HCT116 (cell line): Measurements from ENCODE around the gene MZB1. TPM values are rescaled to one million over a fixed set of nuclear protein-coding genes. Genes with fewer than 3 reads are reported as not detected.

Experiments
- ATAC-seq: fragments of 200-7000 bp; cut with Tn5 transposase; 2 replicates; pipeline ENCODE4 v1.9.1; 2020; ENCODE audit warnings: mild to moderate bottlenecking, moderate library complexity
- BruUV-seq: library from RNA; stranded (reverse); fragments of 400-500 nt; replicated peaks from 2 replicates; lab custom pipeline; 2021; lab: Mats Ljungman, UMichigan
- CTCF ChIA-PET: fragments of 300-600 bp; sonication (Branson Sonifier 250); formaldehyde crosslinking; loops from one replicate; lab custom pipeline; 2021; ENCODE audit warnings: antibody characterized with exemption; lab: Charles Lee
- POLR2A ChIA-PET: fragments of 300-600, 350-600 bp; sonication (Branson Sonifier 250); formaldehyde crosslinking; loops from one replicate; lab custom pipeline; 2021; ENCODE audit warnings: antibody characterized with exemption; lab: Charles Lee
- RAD21 ChIA-PET, 2 experiments: fragments of 300-600 bp; sonication (Branson Sonifier 250); formaldehyde crosslinking; loops; one replicate each; lab custom pipeline; 2023; ENCODE audit warnings: low total read pairs in 2 of 2; ENCODE audit not compliant: uncharacterized antibody in 2 of 2, unreplicated experiment in 2 of 2, low non-redundant PET in 1 of 2; lab: Charles Lee
- DNase-seq: peaks from one replicate; pipeline ENCODE4 v3.0.0-alpha.2; 2010; ENCODE audit warnings: low read depth, low spot score
- H2AFZ ChIP-seq: fragments of 200-600 bp; shearing (Covaris generic), sonication (generic); 2 replicates; pipeline ENCODE4 v1.6.1; 2017; ENCODE audit warnings: low read depth, mixed run types, mixed read lengths, antibody characterized with exemption, low read length; ENCODE audit not compliant: poor library complexity, severe bottlenecking
- H3K27ac ChIP-seq: 2 replicates; pipeline ENCODE4 v1.5.1; 2012; ENCODE audit warnings: low read depth, low read length
- H3K27me3 ChIP-seq: fragments of 200-600 bp; sonication (generic); 2 replicates; pipeline ENCODE4 v1.6.1; 2016; ENCODE audit warnings: mixed run types, low read length, mixed read lengths; ENCODE audit not compliant: insufficient read depth
- H3K36me3 ChIP-seq, 2 experiments: fragments of 200-500 bp in 1 of 2; fragments of 200-600 bp in 1 of 2; sonication (Bioruptor generic) in 1 of 2; sonication (generic) in 1 of 2; 2 replicates each; pipeline versions ENCODE4 v1.5.1 to v1.6.1; 2014 to 2016; ENCODE audit warnings: low read length in 2 of 2, inconsistent platforms in 1 of 2, mixed read lengths in 1 of 2, mixed run types in 1 of 2; ENCODE audit not compliant: insufficient read depth in 2 of 2, control insufficient read depth in 1 of 2
- H3K4me1 ChIP-seq, 2 experiments: fragments of 200-600 bp in 1 of 2; sonication (generic) in 1 of 2; 2 replicates each; pipeline versions ENCODE4 v1.5.1 to v1.6.1; 2012 to 2017; ENCODE audit warnings: low read length in 2 of 2, inconsistent platforms in 1 of 2, mild to moderate bottlenecking in 1 of 2, mixed read lengths in 1 of 2, mixed run types in 1 of 2, moderate library complexity in 1 of 2; ENCODE audit not compliant: insufficient read depth in 2 of 2, control insufficient read depth in 1 of 2
- H3K4me2 ChIP-seq: fragments of 200-600 bp; sonication (generic); 2 replicates; pipeline ENCODE4 v1.6.1; 2017; ENCODE audit warnings: mixed run types, low read length, mixed read lengths
- H3K4me3 ChIP-seq, 2 experiments: fragments of 200-600 bp in 1 of 2; sonication (generic) in 1 of 2; replicated peaks in 1 of 2; 2 replicates each; pipeline ENCODE4 v1.5.1; 2011 to 2016; ENCODE audit warnings: low read length in 2 of 2, control low read depth in 1 of 2, low read depth in 1 of 2, mild to moderate bottlenecking in 1 of 2, mixed read lengths in 1 of 2, mixed run types in 1 of 2
- H3K79me2 ChIP-seq: fragments of 200-600 bp; sonication (generic); 2 replicates; pipeline ENCODE4 v1.6.1; 2017; ENCODE audit warnings: mild to moderate bottlenecking, mixed run types, low read length, moderate library complexity, mixed read lengths; ENCODE audit not compliant: insufficient read depth
- H3K9ac ChIP-seq: fragments of 200-600 bp; sonication (generic); 2 replicates; pipeline ENCODE4 v1.6.1; 2016; ENCODE audit warnings: low read length, mixed read lengths
- H3K9me2 ChIP-seq: fragments of 200-600 bp; sonication (generic), shearing (Covaris generic); 2 replicates; pipeline ENCODE4 v1.6.1; 2017; ENCODE audit warnings: mixed run types, mild to moderate bottlenecking, moderate library complexity; ENCODE audit not compliant: insufficient read depth
- H3K9me3 ChIP-seq, 2 experiments: fragments of 200-500 bp in 1 of 2; fragments of 200-600 bp in 1 of 2; sonication (Bioruptor generic) in 1 of 2; sonication (generic) in 1 of 2; 2 replicates each; pipeline ENCODE4 v1.6.1; 2014 to 2017; ENCODE audit warnings: low read length in 2 of 2, mixed read lengths in 2 of 2, inconsistent platforms in 1 of 2, low read depth in 1 of 2, mild to moderate bottlenecking in 1 of 2, mixed run types in 1 of 2, moderate library complexity in 1 of 2; ENCODE audit not compliant: control insufficient read depth in 1 of 2, insufficient read depth in 1 of 2
- H4K20me1 ChIP-seq: fragments of 200-600 bp; sonication (generic), shearing (Covaris generic); 2 replicates; pipeline ENCODE4 v1.6.1; 2017; ENCODE audit warnings: mixed run types, mild to moderate bottlenecking, moderate library complexity; ENCODE audit not compliant: insufficient read depth
- EGR1 ChIP-seq: IDR thresholded peaks from 2 replicates; pipeline ENCODE4 v1.6.1; 2012; ENCODE audit warnings: low read depth
- RAD21 ChIP-seq: IDR thresholded peaks from 2 replicates; pipeline ENCODE4 v1.6.1; 2012; ENCODE audit warnings: low read depth, mild to moderate bottlenecking
- SIN3A ChIP-seq: IDR thresholded peaks from 2 replicates; pipeline ENCODE4 v1.6.1; 2012; ENCODE audit warnings: low read depth
- SRF ChIP-seq: IDR thresholded peaks from 2 replicates; pipeline ENCODE4 v1.6.1; 2012; ENCODE audit warnings: low read depth
- YY1 ChIP-seq: IDR thresholded peaks from 2 replicates; pipeline ENCODE4 v1.6.1; 2011; ENCODE audit warnings: low read length, low read depth, moderate library complexity, mild to moderate bottlenecking; ENCODE audit not compliant: insufficient replicate concordance; ENCODE audit errors: extremely low read depth
- ZFX ChIP-seq: fragments of 450-650 bp; IDR thresholded peaks from 2 replicates; pipeline ENCODE4 v1.6.1; 2017
- ZNF274 ChIP-seq: fragments of 200-500 bp; sonication (Bioruptor generic); IDR thresholded peaks from 2 replicates; pipeline ENCODE4 v1.6.1; 2014; ENCODE audit warnings: mild to moderate bottlenecking, low read depth, low read length, inconsistent platforms
- intact Hi-C: fragments of 100-400 bp; cut with micrococcal nuclease; formaldehyde crosslinking; loops from 2 replicates; pipeline ENCODE4 v1.10.0; 2022
- total RNA-seq: library from RNA; stranded (reverse); gene quantifications from one replicate; pipeline ENCODE4 v1.2.1, GENCODE V29; 2021; ENCODE audit not compliant: unreplicated experiment

The MZB1 gene
- total RNA-seq, 1 experiment from 2014 or later: 0.81 TPM

DNA sequence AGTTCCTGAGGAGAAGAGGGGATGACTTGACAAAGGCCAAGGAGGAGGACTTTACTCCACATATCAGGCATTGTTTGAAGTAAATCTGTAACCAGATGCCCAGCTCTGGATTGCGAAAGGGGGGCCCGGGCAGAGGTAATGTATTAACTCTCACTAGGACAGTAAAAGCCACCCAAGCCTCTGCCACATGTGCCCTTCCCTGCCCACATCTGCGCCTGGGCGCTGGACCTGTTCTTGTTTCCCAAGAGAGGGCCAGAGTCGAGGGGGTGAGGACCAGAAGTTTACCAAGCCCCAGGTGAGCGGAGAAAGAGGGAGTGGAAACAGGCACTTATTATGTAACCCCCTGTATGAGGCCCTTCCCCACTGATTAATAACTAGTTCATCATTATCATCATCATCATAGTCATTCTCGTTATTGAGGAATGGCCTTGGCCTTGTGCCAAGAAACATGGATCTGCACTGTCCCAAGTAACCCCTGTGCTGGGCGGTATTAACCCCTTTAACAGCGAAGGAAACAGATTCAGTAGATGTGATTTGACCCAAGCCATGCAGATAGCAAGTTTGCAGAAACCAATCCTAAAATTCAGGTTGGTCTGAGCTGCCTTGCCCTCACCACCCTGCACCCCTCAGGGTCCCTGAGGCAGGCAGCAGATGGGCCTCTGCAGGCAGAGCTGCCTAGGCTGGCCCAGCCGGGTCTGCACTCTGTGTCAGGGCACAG, 6.3 kb downstream of the MZB1 start, which contains the start of gene SLC23A1:
SLC23A1 (minus strand) TSS at position 23 of the 718 bp plus-strand sequence. CDS start 44 bp downstream, outside the sequence.
- BruUV-seq: no TSS peak
- Histone ChIP-seq H3K79me2 (no peaks in the 10 kb centered on the region), H3K9ac (no peak within 1 kb of the TSS), H3K9me3 (no peaks in the 10 kb centered on the region), H3K4me2 (no peak within 1 kb of the TSS), H3K4me1 (peaks cover 4 to 9% of the 10 kb centered on the region in 2 experiments; a peak in 2 of 4 replicates), H4K20me1 (no peaks in the 10 kb centered on the region), H3K27ac (no peak within 1 kb of the TSS), H2AFZ (no peak within 1 kb of the TSS), H3K36me3 (no peaks in the 10 kb centered on the region), H3K4me3 (no peak within 1 kb of the TSS), H3K9me2 (no peaks in the 10 kb centered on the region), H3K27me3 (no peaks in the 10 kb centered on the region)
- ChIA-PET CTCF (no interaction called here), RAD21 (no interaction called here), POLR2A (no interaction called here)
- intact Hi-C loops: no loop called here
- no peak for TF ChIP-seq ZFX
- DNase-seq: no peak
- no peak for ATAC-seq

DNA sequence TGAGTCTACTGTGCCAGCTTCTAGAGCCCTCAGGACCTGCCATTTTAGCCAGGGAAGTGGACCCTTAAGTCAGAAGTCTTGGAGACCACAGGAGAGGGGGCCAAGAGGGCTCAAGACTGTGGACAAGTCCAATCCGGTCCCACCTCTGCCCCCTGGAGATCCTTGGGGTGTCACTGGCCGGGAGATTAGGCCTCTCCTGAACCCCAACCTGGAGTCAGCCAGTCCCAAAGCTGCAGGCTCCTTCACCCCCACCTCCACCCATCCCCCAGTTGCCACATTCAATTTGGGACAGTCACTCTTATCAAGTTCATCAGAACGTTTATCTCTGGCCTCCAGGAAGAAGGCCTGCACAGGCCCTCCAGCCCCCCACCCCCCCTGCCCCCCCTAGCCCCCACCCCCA, 6.9 kb downstream of the MZB1 start:
- Histone ChIP-seq H4K20me1 (no peaks in the 10 kb centered on the region), H3K9ac (no peak overlapping the region), H3K27ac (no peak overlapping the region), H3K9me2 (no peaks in the 10 kb centered on the region), H3K9me3 (no peaks in the 10 kb centered on the region), H2AFZ (no peak overlapping the region), H3K4me2 (no peak overlapping the region), H3K4me3 (no peak overlapping the region), H3K4me1 (peaks cover 0 to 9% of the 10 kb centered on the region in 2 experiments; a peak in 1 of 4 replicates), H3K27me3 (no peaks in the 10 kb centered on the region), H3K79me2 (no peaks in the 10 kb centered on the region), H3K36me3 (no peaks in the 10 kb centered on the region)
- ChIA-PET POLR2A (no interaction called here), CTCF (no interaction called here), RAD21 (no interaction called here)
- TF ChIP-seq RAD21: no peak
- no peak for TF ChIP-seq YY1
- TF ChIP-seq SRF: no peak
- no peak for TF ChIP-seq SIN3A
- TF ChIP-seq ZFX: no peak
- no peak for TF ChIP-seq ZNF274
- no peak for TF ChIP-seq EGR1
- intact Hi-C loops: no loop called here
- no TSS peak for BruUV-seq
- no peak for DNase-seq
- ATAC-seq: no peak
